GM18519 (cell line): ENCODE data around the gene RPLP2.
A peak's percentile ranks its signal among the peaks of the same experiment; 100 is the strongest.

ENCODE experiments used
- ATAC-seq: cut with Tn5 transposase; IDR thresholded peaks from one replicate; pipeline ENCODE4 v1.9.1; 2021; ENCODE audit warnings: mild to moderate bottlenecking, moderate library complexity; ENCODE audit not compliant: unreplicated experiment, low FRiP score

RPLP2 gene

DNA sequence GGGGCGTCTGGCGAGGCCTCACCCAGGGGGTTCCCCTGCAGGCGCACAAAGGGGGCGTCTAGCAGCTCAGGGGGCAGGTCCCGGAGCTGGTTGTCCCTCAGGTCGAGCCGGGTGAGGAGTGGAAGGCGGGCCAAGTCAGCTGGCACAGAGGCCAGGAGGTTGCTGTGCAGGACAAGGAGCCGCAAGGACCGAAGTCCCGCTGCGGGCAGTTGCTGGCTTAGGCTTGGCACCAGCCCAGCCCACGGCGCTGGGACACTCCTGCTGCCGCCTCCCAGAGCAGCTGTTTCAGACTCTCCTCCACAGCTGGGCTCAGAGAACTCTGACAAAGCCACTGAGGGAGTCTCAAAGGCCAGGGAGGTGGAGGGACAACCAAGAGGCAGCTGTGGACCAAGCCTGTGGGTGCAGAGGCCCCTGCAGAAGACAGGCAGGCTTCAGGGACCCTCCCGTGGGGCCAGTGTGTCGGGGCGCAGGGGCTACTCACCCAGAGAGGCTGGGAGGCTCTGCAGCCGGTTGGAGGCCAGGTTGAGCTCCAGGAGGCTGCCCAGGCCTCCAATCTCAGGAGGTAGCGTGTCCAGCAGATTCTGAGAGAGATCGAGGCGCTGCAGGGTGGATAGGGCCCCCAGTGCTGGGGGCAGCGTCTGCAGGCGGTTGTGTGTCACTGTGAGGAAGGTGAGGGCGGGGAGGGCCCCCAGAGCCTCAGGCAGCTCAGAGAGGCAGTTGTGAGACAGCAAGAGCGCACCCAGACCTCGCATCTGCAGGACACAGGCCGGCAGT is 6.9 kb upstream of the RPLP2 start:
- no peak for ATAC-seq

DNA sequence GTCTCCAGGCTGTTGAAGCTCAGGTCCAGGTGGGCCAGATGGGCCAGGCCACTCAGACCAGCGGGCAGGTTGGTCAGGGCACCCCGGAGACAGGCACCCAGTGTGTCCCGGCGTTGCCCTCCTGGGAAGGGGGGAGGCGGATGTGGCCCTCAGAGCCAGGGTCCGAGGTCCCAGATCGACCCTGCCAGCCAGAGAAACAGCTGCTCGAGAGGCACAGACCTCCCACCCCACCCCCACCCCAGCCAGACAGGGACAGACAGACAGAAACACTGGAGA is 6.4 kb upstream of the RPLP2 start:
- ATAC-seq: no peak

DNA sequence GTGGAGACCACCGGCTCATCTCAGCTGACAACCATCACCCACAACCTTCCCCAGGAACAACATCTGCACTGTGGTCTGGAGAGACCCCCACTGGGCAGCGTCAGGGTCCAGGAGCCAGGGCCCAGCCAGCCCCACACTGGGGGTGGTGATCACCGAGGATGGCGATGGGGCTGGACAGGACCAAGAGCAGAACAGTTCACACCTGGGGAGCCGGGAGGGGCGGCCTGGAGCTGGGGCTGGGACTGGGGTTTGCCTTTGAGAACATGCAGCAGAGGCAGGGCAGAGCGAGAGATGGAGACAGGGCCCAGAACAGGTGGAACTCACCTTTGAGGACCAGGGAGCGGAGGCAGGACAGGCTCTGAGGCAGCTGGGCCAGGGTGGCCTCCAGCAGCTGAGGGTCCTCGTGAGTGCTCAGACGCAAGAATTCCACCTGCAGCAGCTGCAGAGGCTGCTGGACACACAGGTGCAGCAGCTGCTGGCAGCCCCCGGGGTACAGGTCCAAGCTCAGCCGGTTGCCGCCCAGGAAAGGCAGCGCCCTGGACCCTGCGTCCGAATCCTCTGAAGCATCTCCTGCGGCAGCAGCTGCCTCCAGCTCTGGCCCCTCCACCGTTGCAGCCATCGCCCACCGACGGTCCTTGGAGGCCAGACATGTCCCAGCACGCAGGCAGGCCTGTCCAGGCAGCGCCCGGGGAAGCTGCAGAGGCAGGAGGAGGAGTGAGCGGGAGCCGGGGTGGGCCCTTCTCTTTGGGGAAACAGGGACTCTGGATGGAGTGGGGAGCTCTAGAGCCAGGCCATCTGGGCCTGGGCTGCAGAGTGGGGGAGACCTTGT is 5.8 kb upstream of the RPLP2 start:
- no peak for ATAC-seq

DNA sequence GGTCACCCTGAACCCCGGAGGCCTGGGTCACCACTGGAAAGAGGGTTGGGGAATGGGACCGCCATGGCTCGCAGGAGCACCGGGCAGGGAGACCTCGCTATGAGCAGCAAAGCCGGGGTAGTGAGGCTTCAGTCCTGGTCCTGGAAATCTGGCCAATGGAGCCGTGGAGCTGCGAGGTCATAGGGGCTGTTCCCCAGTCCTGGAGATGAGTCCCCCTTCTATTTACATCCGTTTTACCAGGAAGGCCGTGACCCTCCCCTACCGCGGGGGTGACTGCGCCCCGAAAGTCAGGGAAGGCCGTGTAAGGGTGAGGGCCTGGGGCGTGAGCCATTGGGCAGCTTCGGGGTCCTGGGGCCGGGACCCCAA is 5.2 kb upstream of the RPLP2 start:
- no peak for ATAC-seq

DNA sequence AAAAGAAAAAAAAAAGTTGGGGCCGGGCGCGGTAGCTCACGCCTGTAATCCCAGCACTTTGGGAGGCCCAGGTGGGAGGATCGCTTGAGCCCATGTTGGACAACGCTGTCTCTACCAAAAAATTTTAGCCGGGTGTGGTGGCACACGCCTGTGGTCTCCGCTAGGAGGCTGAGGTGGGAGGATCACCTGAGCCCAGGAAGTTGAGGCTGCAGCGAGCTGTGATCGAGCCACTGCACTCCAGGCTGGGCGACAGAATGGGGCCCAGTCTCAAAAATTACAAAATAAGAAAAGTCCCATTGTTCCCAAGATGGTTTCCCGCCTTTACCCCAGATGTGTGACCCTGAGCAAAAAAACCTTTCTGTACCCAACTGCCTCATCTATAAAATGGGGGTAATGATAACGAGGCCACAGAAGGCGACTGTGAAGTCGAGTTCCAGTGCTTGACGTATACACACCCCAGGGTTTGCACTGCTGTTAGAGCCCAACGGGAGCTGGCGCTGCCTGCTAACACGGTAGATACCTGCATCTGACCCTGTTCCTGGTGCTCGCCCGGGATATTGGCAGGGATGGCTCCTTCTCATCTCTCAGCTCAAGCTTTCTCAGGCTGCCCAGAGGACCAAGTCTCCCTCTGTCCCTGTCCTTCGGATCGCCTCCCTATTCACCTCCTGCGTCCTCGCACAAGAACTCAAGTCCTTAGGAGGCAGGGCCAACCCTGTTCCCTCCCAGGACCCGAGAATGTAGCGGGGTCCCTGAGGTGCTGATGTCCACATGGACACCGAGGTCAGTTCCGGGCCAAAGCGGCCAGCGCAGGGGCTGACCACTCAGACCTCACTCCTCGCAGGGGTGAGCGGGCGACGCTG is 1.1 kb upstream of the RPLP2 start:
- no peak for ATAC-seq

DNA sequence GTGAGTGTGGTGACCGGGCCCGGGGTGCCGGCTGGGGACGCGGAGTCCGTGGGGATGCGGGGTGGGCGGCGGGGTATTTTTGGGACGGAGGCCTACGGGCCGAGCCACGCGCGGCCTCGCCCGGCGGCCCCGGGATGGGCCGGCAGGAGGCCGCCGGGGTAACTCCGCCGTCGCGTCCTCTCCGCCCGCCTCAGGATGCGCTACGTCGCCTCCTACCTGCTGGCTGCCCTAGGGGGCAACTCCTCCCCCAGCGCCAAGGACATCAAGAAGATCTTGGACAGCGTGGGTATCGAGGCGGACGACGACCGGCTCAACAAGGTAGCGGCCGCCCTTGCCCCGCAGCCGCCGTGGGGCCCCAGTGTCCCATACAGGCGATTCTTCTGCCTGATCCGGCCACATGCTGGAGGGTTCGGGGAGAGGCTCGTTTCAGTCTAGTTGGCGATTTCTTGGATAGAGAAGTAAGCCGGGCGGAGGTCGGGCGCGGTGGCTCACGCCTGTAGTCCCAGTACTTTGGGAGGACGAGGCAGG is 337 bp downstream of the RPLP2 start:
- no peak for ATAC-seq

DNA sequence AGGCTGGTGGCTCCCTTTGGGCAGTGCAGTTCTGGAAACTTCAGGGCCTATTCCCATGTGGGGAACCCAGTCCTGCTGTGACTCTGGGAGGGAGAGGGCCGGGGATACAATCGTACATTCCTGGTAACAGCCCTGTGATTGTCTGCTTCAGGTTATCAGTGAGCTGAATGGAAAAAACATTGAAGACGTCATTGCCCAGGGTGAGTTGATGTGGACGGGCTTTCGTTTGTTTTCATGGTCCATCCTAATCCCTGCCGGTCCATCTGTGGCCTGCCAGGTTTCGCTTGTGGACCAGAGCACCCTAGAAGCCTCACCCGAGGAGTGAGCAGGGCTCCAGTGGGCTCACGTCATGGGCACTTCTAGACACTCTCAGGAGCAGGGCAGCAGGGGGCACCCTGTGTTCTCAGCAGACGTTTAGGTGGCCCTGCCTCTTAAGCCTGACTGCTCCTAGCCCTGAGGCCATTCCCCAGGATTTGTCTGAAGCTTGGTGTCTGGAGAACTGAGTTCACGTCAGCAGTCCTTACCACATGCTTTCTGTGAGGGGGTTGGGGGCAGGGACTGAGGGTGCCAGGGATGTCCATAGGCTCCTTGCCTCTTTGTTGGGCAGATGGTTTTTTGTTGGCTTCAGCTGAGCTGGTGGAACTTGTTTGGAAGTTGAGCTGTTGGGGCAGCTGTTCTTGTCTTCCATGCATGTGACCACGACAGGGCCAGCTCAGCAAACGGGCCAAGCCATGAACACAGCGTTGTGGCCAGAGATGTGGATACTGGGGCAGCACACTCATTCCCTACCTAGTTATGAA is 1.9 kb downstream of the RPLP2 start:
- no peak for ATAC-seq

DNA sequence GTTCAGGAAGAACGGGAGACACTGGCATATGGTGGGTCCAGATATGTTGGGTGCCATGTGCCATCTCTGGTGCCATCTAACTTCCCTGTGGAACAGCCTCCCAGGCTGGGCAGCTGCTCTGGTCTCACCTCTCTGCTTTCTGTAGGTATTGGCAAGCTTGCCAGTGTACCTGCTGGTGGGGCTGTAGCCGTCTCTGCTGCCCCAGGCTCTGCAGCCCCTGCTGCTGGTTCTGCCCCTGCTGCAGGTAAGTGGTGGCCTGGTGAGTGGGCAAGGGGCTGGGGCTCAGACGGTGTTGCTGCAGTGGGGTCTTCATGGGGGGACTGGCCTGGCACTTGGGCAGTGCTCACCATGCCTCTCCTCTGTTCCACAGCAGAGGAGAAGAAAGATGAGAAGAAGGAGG is 2.6 kb downstream of the RPLP2 start:
- ATAC-seq: no peak

DNA sequence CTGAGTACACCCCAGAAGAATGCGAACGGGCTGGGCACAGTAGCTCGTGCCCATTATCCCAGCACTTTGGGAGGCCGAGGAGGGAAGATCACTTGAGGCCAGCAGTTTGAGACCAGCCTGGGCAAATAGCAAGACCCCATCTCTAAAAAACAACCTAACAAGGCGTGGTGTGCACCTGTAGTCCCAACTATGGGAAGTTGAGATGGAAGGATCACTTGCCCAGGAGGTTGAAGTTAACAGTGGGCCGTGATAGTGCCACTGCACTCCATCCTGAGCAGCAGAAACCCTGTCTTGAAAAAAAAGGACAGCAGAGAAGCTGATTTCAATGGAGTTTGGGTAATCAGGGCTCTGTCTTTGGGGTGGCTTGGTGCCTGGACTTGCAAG is 3.3 kb downstream of the RPLP2 start:
- ATAC-seq: no peak

DNA sequence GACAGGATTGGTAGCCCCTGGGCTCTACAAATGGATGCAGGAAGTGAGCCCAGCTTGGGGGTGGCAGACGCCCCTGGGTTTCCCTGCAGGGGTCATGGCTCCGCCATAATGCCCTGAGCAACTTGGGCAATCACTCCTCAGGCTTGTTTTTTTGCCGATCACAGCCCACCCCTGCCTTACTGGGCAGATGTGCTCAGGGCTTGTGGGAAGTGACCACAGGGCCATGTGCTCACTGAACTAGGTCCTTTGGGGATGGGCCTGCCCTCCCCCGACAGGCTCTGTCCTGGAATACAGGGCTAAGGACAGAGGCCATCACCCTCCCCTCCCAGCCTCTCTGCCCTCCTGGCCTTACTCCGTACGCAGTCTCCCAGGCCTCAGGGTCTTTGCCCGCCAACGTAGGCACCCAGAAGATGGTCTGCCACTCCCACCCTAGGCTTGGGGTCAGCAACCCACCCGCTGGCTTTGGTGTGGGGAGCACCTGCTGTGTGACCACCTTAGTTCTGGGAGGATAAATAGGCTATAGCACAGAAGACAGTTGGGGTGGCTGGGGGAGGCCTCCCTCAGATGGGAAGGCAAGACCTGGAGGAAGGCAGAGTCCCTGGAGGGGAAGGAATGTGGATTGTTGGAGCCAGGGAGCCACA is 3.8 kb downstream of the RPLP2 start:
- no peak for ATAC-seq

DNA sequence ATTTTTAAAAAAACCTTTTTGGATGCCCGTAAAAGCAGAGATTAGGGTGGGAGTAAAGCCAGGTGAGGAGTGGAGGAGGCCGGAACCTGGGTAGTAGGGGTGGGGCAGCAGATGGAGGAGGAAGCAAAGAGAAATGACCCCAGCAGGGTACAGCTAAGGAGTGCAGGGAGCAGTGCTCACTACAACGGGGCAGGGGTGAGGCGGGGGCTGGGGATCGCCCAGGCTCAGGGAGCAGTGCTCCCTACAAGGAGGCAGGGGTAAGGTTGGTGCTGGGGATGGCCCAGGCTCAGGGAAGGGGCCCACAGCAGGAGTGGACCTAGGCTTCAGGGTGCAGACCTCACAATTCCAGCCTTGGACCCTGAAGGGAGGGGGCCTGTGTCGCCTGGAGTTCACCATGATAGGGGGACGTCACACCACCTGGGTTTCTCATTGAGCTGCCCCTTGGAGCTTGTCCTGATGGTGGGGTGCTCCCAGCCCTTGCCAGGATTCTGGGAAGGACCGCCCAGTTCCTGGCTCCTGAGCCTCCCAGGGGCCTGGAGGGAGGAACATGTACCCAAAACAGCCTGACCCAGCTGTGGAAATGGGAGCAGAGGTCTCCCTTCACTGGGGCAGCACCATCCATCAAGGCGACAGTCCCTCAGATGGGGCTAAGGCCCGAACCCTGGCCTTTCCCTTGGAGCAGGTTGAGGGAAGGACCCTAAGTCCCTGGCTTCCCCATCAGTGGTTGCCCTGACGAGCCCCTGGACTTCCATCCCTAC is 6.1 kb downstream of the RPLP2 start:
- no peak for ATAC-seq

DNA sequence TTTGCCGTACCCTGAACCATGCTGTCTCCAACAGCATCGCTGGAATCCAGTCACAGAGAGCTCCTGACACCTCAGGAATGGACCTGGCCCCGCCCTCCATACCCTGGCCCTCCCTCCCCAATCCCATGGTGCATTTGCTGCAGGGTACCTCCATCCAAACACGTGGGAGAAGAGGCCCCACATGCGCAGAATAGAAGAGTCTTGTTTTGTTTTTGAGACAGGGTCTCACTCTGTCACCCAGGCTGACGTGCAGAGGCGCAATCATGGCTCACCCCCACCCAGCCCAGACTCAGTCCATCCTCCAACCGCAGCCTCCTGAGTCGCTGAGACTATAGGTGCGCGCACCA is 6.6 kb downstream of the RPLP2 start:
- ATAC-seq: no peak

DNA sequence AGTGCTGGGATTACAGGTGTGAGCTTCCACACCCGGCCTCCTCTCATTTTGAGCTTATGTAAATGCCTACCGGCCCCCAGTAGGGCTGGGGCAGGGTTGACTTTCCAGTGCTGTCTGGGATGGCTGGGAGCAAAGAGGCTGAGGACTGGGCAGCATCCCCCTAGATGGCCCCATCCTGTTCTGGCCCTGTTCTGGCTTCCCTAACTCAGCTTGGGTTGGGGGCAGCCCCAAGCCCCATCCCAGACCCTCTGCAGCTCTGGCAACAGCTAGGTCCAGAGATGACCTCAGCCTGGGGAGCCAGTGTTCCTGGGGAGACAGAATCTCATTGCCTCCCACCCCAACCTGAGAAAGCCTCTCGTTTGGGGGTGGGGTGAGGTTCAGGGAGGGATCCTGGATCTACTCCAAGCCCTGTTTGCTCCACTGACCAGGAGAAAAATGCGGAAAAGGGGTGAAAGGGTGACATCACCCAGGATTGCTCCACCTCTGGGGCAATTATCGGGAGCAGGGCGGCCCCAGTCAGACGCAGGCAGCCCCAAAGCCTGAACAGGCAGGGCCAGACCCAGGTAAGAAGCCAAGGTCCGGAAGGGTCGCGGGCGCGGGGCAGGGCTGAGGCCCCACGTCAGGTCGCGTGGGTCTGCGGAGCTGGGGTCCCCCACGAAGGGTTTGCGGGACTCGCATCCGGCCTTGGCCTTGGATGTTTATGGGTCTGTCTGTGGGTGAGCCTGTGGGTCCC is 8.8 kb downstream of the RPLP2 start, which contains the start of gene PNPLA2:
PNPLA2 (plus strand) TSS at position 519 of the 733 bp plus-strand sequence. CDS start 805 bp downstream, outside the sequence.
- ATAC-seq: no peak

DNA sequence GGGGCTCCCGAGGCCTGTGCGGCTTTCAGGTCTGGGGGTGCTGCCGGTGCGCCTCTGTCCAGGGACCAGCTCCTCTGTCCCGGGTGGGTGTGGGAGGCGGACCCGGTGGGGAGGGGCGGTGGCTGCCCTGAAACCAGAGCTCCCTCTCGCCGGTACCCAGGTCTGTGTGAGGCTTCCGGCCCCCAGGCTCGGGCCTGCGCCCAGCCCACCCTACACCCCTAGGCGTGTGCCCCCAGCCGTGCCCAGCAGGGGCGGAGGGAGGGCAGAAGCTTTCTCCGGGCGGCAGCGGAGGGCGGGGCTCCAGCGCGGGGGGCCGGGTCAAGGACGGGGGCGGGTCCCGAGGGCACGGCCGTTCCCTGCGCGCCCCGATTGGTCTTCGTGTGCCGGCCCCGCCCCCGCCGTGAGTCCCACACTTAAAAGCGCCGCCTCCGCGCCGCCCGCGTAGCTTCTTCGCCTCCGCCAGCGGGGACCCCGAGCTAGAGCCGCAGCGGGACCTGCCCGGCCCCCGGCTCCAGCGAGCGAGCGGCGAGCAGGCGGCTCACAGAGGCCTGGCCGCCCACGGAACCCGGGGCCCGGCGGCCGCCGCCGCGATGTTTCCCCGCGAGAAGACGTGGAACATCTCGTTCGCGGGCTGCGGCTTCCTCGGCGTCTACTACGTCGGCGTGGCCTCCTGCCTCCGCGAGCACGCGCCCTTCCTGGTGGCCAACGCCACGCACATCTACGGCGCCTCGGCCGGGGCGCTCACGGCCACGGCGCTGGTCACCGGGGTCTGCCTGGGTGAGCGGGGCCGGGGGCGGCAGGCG is 9.6 kb downstream of the RPLP2 start:
- ATAC-seq: peak; percentile 34

DNA sequence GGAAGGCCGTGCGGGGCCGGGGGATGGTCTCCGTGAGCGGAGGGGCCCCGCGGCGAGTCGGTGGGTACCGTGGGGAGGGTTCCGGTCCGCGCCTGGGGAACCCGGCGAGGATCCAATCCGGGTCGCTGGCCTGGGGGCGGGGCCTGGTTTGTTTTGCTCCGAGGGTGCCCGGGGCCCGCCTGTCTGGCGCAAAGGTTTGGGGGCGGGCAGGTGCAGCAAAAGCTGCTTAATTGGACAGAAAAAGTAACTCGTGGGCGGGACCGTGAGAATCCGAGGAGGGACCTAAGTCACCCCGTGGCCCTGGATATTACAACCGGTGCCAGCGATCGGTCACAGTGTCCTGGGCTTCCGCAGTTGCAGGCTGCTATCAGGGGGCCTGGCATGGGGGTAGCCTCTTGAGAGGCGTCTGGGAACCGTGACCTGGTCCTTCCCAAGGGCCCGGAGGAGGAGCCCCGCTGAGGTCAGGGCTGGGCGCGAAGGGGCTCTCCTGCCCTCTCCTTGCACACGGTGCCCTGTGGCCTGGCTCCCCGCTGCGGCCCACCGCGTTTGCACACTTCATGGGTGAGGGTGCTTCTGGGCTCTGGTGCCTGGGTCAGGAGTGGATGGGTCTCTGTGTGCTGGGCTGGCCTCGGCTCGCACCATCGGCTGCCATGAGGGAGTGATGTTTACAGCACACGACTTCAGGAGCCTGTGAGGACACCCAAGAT is 10.3 kb downstream of the RPLP2 start:
- ATAC-seq: peak; percentile 28

DNA sequence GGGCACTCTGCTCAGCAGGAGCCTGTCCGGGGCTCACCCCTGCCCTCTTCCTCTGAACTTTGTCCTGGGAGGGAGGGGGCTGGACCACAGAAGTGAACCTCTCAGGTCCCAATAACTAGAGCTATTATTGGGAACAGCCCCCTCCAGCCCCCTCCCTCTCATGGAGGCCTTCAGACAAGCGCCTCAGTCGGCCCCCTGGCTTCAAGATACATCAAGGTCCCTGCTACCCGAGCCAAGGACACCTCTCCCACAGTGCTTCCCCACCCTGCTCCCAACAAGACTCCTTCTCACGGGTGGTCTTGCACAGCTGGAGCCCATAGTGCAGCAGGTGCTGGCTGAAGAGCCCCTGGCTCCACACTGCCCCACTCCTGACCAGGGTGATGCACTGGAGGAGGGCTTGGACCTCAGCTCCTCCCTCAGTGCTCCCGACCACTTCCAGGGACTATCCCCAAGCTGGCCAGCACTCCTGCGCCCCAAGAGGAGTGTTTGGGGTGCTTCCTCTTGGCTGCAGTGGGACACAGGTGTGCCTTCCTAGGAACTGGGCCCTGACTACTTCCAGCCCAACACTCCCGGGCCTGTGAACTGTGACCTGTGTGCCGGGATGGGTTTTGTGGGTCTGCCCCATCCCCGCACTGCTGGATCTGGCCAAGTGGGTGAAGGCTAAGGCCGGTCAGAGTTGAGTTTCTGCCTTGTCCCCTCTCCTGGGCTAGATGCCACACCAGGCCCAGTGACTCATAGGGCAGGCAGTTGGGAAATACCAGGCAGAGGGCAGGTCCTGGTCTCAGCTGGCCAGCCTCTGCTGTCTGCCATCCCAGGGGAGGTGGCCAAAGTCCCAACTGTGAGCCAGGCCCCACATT is 11.1 kb downstream of the RPLP2 start:
- no peak for ATAC-seq
